ENCODE results near the gene ATF4.

- TF ChIP-seq FOXM1 (IDR thresholded peaks at IDR 0.05; ENCODE audit: borderline replicate concordance) (no peak), FOXK2 (IDR thresholded peaks at IDR 0.05) (no peak), HDGF (IDR thresholded peaks at IDR 0.05; ENCODE audit: borderline replicate concordance) (no peak), SP1 (IDR thresholded peaks at IDR 0.05) (no peak), SUZ12 (IDR thresholded peaks at IDR 0.05) (no peak), ZNF384 (IDR thresholded peaks at IDR 0.05) (no peak), FOXA1 (IDR thresholded peaks at IDR 0.05) (no peak), TARDBP (IDR thresholded peaks at IDR 0.05) (no peak), NFRKB (IDR thresholded peaks at IDR 0.05) (no peak), L3MBTL2 (conservative IDR thresholded peaks at IDR 0.05) (no peak), ARNT (IDR thresholded peaks at IDR 0.05) (no peak)
These were observed 4.6 kb downstream of the ATF4 start for GRCh38 chr22:39524753-39525657.
